GM18526 (cell line): ENCODE results near the gene USP6NL.
A peak's percentile ranks its signal among the peaks of the same experiment; 100 is the strongest.

Experiments used
- POLR2A ChIP-seq: IDR thresholded peaks from 3 replicates; pipeline ENCODE4 v1.6.1; 2011; ENCODE audit not compliant: insufficient read length; ENCODE audit errors: extremely low read depth

The USP6NL gene

DNA sequence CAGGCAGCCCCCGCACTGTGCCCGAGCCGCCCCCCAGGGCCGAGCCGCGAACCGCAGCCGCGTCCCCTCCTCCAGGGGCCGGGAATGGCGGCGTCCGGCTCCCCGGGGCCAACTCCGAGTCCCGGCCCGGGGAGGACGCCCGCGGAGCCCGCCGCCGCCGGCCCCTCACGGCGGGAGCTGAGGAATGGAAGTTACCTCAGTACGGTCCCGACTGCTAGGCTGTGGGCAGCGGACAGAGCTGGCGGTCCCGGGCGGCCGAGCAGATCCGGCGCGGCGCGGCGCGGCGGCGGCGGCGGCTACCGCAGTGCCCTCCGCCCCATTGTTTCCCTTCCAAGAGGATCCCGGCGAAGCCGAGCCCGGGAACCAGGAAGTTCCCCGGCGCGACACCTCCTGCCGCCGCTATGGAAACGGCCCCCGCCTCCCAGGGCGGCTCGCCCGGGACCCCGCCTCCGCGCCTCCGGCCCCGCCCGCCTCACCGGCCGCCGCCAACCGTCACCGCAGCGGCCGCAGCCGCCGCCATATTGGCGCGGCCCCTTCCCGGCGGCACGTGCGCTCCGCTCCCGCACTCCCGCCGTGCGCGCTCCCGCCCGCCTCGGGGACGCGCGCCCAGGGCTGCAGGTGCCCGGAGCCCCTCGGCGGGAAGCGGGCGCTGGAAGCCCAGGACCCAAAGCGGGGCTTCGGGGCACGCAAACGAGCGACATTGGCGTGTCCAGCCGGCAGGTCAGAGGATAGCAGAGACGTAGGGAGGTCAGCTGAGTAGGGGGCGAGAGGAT is at the start of gene USP6NL:
TSS of gene USP6NL (minus strand) at position 403 of the 773 bp plus-strand sequence. CDS start 14,016 bp downstream, outside the sequence.
- TF ChIP-seq POLR2A, result peak; percentile 74

GRCh38 chr10:11658801-11659368 is 47.4 kb upstream of the USP6NL start:
- no peak for TF ChIP-seq POLR2A

DNA sequence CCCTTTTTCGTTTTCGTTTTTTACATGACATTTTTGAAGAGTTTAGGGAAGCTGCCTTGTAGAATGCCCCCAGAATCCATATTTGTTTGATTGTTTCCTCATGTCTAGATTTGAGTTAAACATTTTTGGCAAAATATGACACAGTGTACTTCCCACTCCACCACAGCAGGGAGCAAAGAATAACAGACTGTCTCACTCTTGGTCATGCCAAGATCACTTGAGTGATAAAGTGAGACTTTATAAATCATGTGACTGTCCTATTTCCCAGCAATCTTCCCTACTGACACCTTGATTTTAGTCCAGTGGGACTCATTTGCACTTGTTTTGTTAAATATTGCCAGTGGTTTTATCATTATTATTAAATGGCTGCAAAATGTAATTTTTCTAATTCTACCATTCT is 44.4 kb upstream of the USP6NL start:
- no peak for TF ChIP-seq POLR2A

- no peak for TF ChIP-seq POLR2A
Observed at GRCh38 chr10:11654659-11655058, 43.2 kb upstream of the USP6NL start.

GRCh38 chr10:11653758-11654471 is 42.5 kb upstream of the USP6NL start:
- no peak for TF ChIP-seq POLR2A

- no peak for TF ChIP-seq POLR2A
Observed at GRCh38 chr10:11647676-11648075, 36.2 kb upstream of the USP6NL start.

DNA sequence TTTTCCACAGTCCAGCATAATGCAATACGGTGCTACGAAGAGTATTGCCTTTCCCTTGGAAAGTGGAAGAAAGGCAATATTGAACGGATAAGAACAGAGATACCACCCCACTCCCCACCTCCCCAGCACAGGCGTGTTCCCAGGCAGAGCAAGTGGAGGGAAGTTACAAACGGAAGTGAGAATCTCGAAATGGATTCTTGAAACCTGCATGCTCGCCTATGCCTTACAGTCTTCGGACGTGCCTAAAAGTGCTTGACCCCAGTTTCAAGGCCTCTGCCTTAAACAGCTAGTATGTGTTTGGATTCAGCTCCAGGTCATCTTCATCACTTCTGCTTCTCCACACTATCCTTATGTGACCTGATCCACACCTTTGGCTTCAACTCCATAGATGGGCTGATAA is 35.0 kb upstream of the USP6NL start:
- TF ChIP-seq POLR2A, result no peak

DNA sequence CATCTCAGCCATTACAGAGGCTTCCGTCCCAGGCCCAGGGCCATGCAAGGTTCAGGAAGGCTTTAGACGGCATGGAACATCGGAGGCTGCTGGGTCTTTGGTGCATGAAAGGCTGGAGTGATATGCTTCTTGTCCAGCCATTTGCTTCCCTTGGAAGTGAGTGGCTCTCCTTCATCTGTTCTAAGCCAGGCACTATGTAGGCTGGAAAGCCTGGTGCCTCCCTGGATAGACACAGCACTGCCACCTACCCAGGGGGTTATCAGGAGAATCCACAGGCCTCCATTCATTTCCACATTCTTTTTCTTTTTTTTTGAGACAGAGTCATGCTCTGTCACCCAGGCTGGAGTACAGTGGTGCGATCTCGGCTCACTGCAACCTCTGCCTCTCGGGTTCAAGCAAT is 31.6 kb upstream of the USP6NL start:
- TF ChIP-seq POLR2A, result no peak

GRCh38 chr10:11642566-11642965 is 31.1 kb upstream of the USP6NL start:
- no peak for TF ChIP-seq POLR2A

- TF ChIP-seq POLR2A, result no peak
Observed at GRCh38 chr10:11639849-11640764, 28.7 kb upstream of the USP6NL start.

- no peak for TF ChIP-seq POLR2A
Observed at GRCh38 chr10:11639362-11639761, 27.9 kb upstream of the USP6NL start.

GRCh38 chr10:11638055-11638698 is 26.7 kb upstream of the USP6NL start:
- TF ChIP-seq POLR2A, result no peak

GRCh38 chr10:11636697-11637303 is 25.4 kb upstream of the USP6NL start:
- TF ChIP-seq POLR2A, result no peak

- no peak for TF ChIP-seq POLR2A
Observed at GRCh38 chr10:11631890-11632587, 20.6 kb upstream of the USP6NL start.
